ENCODE measurements around the gene DIAPH1.
A peak's percentile ranks its signal among the peaks of the same experiment; 100 is the strongest.

DIAPH1 gene

GRCh38 chr5:141512911-141513626 lies 105.7 kb downstream of the DIAPH1 start (continued):
- TF ChIP-seq PRDM6 (tag by site-specific recombination; IDR thresholded peaks at IDR 0.05), result no peak

- no peaks in the 10 kb centered on the region for H3K9me3 ChIP-seq (ENCODE audit: control insufficient read depth, insufficient read depth, low read depth, low read length)
- ChIA-PET POLR2A (no interaction called here), CTCF (interaction anchor here (0.5 to 5.8 kb wide), 23 partner anchors 10 to 434 kb away, joined by 3 to 67 read pairs (median 3); partner anchors contain the start of genes PCDHGA11, PCDHGA12, PCDHGA4 and PCDHGC5)
- peaks cover 0 to 39% of the 10 kb centered on the region in 2 experiments; a peak in 1 of 3 replicates for H3K36me3 ChIP-seq (ENCODE audit: control insufficient read depth in 2 of 2, insufficient read depth in 1 of 2, low read length in 2 of 2)
- H3K4me3 ChIP-seq (ENCODE audit: low read depth, low read length), result no peak overlapping the region
- 0 out of 2 replicates have a peak, but pooled peaks have one; percentile 23 for TF ChIP-seq ZNF2 (tag by site-specific recombination; IDR thresholded peaks at IDR 0.05)
- TF ChIP-seq, protein P1, sequence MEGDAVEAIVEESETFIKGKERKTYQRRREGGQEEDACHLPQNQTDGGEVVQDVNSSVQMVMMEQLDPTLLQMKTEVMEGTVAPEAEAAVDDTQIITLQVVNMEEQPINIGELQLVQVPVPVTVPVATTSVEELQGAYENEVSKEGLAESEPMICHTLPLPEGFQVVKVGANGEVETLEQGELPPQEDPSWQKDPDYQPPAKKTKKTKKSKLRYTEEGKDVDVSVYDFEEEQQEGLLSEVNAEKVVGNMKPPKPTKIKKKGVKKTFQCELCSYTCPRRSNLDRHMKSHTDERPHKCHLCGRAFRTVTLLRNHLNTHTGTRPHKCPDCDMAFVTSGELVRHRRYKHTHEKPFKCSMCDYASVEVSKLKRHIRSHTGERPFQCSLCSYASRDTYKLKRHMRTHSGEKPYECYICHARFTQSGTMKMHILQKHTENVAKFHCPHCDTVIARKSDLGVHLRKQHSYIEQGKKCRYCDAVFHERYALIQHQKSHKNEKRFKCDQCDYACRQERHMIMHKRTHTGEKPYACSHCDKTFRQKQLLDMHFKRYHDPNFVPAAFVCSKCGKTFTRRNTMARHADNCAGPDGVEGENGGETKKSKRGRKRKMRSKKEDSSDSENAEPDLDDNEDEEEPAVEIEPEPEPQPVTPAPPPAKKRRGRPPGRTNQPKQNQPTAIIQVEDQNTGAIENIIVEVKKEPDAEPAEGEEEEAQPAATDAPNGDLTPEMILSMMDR (tag by site-specific recombination; IDR thresholded peaks at IDR 0.05), result peak; percentile 68
- no peak for TF ChIP-seq KLF1 (tag by site-specific recombination; IDR thresholded peaks at IDR 0.05)
- TF ChIP-seq ZNF398 (tag by site-specific recombination; IDR thresholded peaks at IDR 0.05), result no peak
- peak; percentile 72 for TF ChIP-seq ZNF10 (tag by site-specific recombination; IDR thresholded peaks at IDR 0.05)
- TF ChIP-seq ZNF544 (tag by site-specific recombination; IDR thresholded peaks at IDR 0.05), result no peak
- no peak for TF ChIP-seq ZNF629 (tag by site-specific recombination; IDR thresholded peaks at IDR 0.05)
- no peaks in the 10 kb centered on the region; the same call in 1 of the 2 replicates for H3K4me1 ChIP-seq (ENCODE audit: control insufficient read depth, insufficient read depth, low read length)
- no peak overlapping the region for H3K27ac ChIP-seq (ENCODE audit: extremely low read depth, low read depth, low read length)
Observed at GRCh38 chr5:141512390-141512910, 106.3 kb downstream of the DIAPH1 start.

DNA sequence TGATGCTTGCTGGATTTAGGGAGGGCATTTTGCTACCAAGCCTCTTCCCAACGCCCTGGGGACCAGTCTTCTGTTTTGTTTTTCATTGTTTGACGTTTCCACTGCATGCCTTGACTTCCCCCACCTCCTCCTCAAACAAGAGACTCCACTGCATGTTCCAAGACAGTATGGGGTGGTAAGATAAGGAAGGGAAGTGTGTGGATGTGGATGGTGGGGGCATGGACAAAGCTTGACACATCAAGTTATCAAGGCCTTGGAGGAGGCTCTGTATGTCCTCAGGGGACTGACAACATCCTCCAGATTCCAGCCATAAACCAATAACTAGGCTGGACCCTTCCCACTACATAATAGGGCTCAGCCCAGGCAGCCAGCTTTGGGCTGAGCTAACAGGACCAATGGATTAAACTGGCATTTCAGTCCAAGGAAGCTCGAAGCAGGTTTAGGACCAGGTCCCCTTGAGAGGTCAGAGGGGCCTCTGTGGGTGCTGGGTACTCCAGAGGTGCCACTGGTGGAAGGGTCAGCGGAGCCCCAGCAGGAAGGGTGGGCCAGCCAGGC lies 107.0 kb downstream of the DIAPH1 start:
- Histone ChIP-seq H3K4me3 (ENCODE audit: low read depth, low read length) (no peak overlapping the region), H3K4me1 (ENCODE audit: control insufficient read depth, insufficient read depth, low read length) (no peaks in the 10 kb centered on the region; the same call in 1 of the 2 replicates), H3K36me3 (ENCODE audit: control insufficient read depth in 2 of 2, insufficient read depth in 1 of 2, low read length in 2 of 2) (peaks cover 0 to 33% of the 10 kb centered on the region in 2 experiments; a peak in 1 of 3 replicates), H3K9me3 (ENCODE audit: control insufficient read depth, insufficient read depth, low read depth, low read length) (no peaks in the 10 kb centered on the region), H3K27ac (ENCODE audit: extremely low read depth, low read depth, low read length) (no peak overlapping the region)
- CTCF ChIA-PET, result interaction anchor here (0.5 to 5.8 kb wide), 9 partner anchors 9 to 464 kb away, joined by 3 to 67 read pairs (median 4); partner anchors contain the start of genes PCDHGA11 and PCDHGA12
- POLR2A ChIA-PET, result no interaction called here
- TF ChIP-seq ZNF157 (tag by site-specific recombination; IDR thresholded peaks at IDR 0.05), result no peak
- TF ChIP-seq ZSCAN30 (tag by site-specific recombination; IDR thresholded peaks at IDR 0.05), result no peak
- no peak for TF ChIP-seq ZNF585B (tag by site-specific recombination; IDR thresholded peaks at IDR 0.05)
- TF ChIP-seq ZNF112 (tag by site-specific recombination; IDR thresholded peaks at IDR 0.05), result no peak
- TF ChIP-seq ZNF488 (tag by site-specific recombination; IDR thresholded peaks at IDR 0.05), result no peak
- TF ChIP-seq MZF1 (tag by site-specific recombination; IDR thresholded peaks at IDR 0.05; ENCODE audit: borderline replicate concordance), result no peak
- no peak for TF ChIP-seq ZNF704 (tag by site-specific recombination; IDR thresholded peaks at IDR 0.05)
- no peak for TF ChIP-seq ZNF624 (tag by site-specific recombination; IDR thresholded peaks at IDR 0.05)
- TF ChIP-seq ZNF394 (tag by site-specific recombination; IDR thresholded peaks at IDR 0.05; ENCODE audit: borderline replicate concordance), result no peak
- no peak for TF ChIP-seq KLF10 (tag by site-specific recombination; IDR thresholded peaks at IDR 0.05)
- TF ChIP-seq, protein P2, sequence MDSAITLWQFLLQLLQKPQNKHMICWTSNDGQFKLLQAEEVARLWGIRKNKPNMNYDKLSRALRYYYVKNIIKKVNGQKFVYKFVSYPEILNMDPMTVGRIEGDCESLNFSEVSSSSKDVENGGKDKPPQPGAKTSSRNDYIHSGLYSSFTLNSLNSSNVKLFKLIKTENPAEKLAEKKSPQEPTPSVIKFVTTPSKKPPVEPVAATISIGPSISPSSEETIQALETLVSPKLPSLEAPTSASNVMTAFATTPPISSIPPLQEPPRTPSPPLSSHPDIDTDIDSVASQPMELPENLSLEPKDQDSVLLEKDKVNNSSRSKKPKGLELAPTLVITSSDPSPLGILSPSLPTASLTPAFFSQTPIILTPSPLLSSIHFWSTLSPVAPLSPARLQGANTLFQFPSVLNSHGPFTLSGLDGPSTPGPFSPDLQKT (IDR thresholded peaks at IDR 0.05; ENCODE audit: borderline replicate concordance, low read depth, low read length), result no peak
- no peak for TF ChIP-seq ZBTB7A (tag by site-specific recombination; IDR thresholded peaks at IDR 0.05; ENCODE audit: low read depth)
- TF ChIP-seq ZBTB6 (tag by site-specific recombination; IDR thresholded peaks at IDR 0.05), result no peak
